Sciatic nerve (tissue), 2 donors: ENCODE measurements around the gene ABCB9. TPM values are rescaled to one million over a fixed set of nuclear protein-coding genes. Genes with fewer than 3 reads are reported as not detected.
"Not testable (repeated sequence)": the region's sequence is repeated elsewhere in the genome, so short reads cannot be mapped to it uniquely, and the experiment has no call there.

Experiments
- ATAC-seq: fragments of 200-7000 bp; cut with Tn5 transposase; one replicate; pipeline ENCODE4 v1.9.1; 2020; ENCODE audit warnings: mild to moderate bottlenecking, moderate library complexity
- DNase-seq: peaks from one replicate; pipeline ENCODE4 v3.0.0-alpha.2; 2020; ENCODE audit warnings: low spot score
- intact Hi-C: fragments of 100-400 bp; cut with DNase I; formaldehyde crosslinking; loops from one replicate; pipeline ENCODE4 v1.14.2; 2022
- total RNA-seq: library from RNA; stranded (reverse); fragmentation: NEBNext Ultra II Directional; extraction: Animal tissue kit (Norgen Biotek cat#: 25700); gene quantifications from one replicate; pipeline ENCODE4 v1.2.1, GENCODE V29; 2021
- donor health status: DM: no; HTN: no; CAD: no.
- donor health status: DM: no; HTN: no; CAD: no.

The ABCB9 gene
- 7.3 TPM for total RNA-seq

DNA sequence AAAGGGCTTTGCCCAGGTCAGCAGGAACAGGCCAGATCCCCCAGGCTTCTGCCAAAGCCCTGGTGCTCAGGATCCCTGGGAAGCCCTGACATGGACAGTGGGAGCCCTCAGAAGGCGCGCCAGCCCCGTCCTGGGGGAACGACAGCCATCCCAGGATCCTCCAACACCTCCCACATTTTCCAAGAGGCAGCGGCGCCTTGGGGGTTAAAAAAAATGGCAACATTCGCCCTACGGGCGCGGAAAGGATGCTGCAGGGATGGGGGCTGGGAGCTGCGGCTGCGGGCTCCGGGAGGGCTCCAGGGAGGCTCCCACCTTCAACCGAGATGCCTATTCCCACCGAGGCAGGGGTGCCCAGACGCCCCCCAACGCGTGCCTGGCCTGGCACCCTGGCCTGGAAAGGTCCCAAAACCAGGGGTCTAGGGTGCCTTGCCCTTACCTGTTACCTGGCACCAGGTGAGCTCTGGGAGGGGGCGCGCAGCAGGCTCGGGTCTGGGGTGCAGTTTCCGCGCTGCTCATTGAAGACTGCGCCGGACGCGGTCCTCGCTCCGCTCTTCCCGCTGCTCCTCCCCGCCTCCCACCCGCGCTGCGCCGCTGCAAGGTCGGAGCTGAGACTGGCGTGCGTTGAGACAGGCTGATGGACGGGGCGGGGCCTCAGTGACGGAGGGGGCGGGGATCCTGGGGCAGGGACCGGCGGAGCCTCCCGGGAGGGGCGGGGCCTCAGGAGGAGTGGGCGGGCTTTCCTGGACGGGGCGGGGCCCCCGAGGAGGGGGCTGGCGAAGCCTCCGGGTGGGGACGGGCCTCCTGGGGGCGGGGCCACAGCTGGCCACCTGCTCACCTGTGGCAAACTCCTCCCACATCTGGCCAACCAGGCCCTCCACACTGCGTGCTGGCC, at the start of gene ABCB9:
Gene ABCB9, minus strand, starts transcription at position 613 of the 892 bp plus-strand sequence. CDS start 6,228 bp downstream, outside the sequence.
- DNase-seq (peak; percentile 96), ATAC-seq (peak; percentile 96)
- intact Hi-C loops: no loop called here

DNA sequence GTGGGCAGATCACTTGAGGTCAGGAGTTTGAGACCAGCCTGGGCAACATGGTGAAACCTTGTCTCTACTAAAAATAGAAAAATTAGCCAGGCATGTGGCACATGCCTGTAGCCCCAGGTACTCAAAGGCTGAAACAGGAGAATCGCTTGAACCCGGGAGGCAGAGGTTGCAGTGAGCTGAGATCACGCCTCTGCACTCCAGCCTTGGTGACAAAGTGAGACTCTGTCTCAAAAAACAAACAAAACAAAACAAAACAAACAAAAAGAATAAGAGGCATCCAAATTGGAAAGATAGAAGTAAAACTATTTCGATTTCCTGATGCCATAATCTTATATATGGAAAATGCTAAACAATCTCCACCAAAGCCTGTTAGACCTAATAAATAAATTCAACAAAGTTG, 48.2 kb upstream of the ABCB9 start:
- DNase-seq, ATAC-seq, intact Hi-C loops: not testable (repeated sequence)

DNA sequence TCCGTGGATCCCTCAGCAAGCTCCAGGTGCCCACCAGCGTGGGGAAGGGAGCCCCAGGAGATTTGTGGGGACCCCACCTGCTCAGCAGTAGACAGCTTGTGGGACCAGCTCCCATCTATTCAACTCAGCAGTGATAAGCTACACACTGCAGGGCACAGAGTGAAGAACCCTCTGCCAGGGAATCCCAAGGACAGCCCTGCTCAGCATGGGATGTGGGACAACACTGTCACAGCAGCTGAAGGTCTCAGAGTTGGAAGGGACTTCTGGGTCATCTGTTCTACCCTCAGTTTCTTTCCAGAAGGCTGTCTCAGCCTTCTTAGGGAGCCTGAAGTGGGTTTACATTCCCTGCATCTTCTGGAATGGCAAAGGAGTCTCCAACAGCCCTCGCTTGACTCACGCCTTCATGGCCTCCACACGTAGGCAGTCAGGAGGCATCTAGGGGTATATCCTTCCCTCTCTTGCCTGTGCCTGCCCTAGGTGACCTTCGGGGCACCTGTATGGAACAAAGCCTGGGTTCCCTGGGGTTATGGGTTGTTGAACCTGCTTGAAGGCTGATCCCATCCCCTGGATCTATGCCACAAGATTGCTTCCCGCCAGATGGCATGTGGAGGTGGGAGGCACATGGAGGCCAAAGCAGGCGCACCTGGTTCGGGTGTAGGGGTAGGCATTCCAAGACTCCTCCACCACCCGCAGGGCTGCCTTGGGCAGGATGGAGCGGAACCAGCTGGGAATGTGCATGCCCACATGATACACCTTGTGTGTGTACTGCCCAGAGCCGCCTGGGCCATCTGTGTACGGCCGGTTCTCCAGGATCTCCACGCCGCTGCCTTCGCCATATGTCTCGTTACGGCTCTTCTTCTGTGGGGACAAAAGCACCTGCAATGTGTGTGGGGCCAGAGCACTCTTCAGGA, 47.2 kb upstream of the ABCB9 start:
- intact Hi-C loops: no loop called here
- ATAC-seq (no peak), DNase-seq (no peak)

DNA sequence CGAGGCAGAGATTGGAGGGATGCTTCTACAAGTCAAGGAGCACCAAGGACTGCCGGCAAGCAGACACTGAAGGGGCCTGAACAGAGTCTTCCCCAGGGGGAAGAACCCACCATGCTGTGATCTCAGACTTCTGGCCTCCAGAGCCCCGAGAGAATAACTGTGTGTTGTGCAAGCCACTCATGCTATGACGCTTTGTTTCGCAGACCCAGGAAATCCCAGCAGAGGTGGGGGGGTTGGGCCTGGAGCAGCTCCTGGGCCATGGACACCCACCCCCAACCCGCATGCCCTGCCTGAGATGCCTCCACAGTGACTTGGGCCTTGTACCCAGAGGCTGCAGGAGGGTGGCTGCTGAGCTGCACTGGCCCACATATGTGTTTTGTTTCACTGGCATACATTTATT, 45.4 kb upstream of the ABCB9 start:
- intact Hi-C loops: no loop called here
- ATAC-seq (no peak), DNase-seq (no peak)

DNA sequence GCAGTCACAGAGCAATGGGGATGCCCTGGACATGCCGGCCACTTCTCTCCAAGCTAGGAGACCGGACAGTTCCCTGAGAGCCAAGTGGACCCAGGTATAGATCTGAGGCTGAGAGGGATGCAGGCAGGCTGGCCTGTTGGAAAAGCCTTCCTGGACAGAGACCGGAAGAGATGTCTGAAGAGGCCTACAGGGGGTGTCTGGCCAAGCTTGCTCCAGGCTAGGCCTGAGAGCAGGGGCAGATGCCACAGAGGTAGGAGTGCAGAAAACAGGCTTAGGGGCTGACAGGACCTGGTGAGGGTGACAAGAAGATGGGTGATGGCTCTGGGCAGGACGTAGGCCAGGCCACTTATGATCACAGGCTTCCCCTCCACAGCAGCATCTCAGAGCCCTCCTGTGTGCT, 44.4 kb upstream of the ABCB9 start:
- intact Hi-C loops: no loop called here
- DNase-seq (no peak), ATAC-seq (no peak)

DNA sequence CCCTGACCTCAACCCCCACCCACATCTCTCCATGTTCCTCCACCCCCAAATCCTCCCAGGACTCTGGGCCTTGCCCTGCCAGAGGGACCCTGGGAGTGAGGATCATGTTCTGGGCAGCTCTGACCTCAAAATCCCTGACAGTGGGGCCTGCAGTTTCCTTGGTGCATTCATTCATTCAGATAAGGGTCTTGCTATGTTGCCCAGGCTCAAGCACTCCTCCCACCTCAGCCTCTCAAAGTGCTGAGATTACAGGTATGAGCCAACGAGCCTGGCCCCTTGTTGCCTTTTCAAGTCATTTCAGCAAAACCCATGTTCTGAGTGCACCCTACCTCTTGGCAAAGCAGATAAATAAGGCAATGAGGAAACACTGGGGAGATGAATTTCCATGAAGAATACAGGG, 43.8 kb upstream of the ABCB9 start:
- DNase-seq: no peak
- no peak for ATAC-seq
- intact Hi-C loops: no loop called here

DNA sequence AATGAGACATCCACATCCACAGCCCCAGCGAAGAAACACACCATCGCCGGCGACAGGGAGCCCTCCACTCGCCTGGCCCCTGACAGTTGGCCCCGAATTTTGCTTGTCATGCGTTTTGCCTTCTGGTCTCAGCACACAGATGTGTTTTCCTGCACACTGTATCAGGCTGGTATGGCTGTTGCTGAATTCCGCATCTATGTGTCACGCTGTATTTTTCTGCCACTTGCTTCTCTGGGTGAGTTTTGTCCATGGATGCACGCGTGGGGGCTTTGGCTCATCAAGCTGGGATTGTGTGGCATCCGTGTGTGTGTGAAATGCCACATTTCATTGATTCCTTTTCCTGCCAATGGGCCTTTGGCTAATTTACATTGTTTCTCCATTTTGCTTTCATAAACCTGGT, 40.7 kb upstream of the ABCB9 start:
- no peak for DNase-seq
- intact Hi-C loops: no loop called here
- ATAC-seq: no peak

DNA sequence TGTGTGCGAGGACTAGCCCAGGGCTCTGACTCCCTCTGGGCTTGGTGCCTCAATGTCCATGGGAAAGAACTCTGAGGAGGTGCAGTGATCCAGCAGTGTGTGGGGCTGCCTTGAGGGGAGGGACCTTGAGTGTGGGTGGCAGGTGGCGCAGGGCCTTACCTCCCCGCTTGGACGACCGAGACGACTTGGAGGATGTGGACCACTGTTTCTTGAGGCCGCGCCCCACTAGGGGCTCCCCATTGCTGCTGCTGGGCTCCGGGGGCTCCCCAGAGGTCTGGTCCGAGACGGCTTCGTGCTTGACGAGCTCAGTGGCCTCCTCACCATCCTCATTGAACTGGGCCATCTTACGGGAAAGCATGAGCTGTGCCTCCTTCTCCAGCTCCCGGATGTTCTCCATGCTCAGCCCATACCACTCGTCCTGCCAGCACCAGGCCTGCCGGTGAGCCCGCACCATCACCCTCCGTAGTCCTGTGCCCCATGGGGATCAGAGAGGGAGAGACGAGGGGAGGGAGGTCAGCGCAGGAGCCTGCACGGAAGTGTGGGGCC, 38.9 kb upstream of the ABCB9 start:
- ATAC-seq: no peak
- no peak for DNase-seq
- intact Hi-C loops: no loop called here

DNA sequence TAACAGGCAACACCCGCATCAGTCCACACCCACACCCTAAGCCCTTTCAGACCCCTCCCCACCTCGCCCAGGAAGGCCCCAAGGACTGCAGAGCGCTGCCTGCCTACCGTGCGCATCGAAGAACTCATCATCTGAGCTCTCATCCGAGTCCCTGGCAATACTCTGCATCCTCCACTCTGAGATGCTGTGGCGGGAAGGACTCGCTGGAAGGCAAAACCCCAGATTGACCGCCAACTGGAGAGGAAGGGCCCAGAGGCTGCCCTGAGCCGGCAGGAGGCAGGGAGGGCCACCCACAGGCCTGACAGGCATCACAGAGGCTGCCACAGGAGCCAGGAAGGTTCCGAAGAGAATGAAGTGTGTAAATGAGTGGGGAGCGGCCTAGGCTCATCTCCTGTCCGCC, 38.0 kb upstream of the ABCB9 start:
- intact Hi-C loops: no loop called here
- no peak for DNase-seq
- no peak for ATAC-seq

DNA sequence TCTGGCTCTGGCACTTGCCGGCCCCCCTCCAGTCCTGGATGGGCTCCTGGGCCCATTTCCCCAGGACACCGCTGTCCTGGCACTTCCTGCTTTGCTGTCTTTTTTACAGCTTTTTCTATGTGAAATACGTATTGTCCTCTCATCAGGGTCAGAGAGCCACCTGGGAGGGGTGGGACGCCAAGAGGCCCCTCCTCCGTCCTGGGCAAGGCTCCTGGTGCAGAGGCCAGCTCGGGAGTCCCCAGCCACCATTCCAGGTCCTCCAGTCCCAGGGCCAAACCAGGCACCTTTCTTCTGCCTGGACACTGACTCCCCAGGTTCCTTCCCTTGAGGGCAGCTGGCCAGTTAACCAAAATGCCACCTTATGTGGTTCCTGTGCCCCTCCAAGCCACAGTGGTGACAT, 37.0 kb upstream of the ABCB9 start:
- ATAC-seq (no peak), DNase-seq (no peak)
- intact Hi-C loops: no loop called here

DNA sequence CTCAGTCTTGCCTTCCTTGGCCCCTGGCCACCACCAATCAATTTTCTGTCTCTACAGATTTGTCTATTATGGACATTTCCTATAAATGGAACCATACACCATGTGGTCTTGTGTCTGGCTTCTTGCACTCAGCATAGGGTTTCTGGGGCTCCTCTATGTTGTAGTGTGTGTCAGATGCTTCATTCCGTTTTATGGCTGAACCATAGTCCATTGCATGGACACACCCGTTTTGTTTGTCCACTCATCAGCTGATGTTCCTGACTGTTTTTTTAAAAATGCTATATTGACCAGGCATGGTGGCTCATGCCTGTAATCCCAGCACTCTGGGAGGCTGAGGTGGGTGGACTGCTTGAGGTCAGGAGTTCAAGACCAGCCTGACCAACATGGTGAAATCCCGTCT, 35.2 kb upstream of the ABCB9 start:
- intact Hi-C loops: no loop called here
- ATAC-seq (no peak), DNase-seq (no peak)

DNA sequence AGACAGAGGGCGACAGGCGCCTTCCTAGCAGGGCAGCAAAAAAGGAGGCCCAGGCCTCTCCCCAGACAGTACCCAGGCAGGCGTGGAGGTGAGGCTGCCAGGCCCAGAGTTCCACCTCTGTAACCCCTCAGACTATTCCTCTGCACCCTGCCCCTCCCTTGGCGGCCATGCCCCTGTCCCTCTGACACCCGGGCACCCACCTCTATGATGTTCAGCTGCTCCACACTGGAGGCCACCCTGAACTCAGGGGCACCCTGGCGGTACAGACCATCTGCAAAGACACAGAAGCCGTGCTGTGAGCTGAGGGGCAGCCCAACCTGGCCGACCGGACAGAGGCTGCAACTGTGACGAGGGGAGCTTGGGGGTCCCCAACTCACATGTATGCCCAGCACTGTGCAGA, 34.3 kb upstream of the ABCB9 start:
- intact Hi-C loops: no loop called here
- ATAC-seq (no peak), DNase-seq (no peak)

DNA sequence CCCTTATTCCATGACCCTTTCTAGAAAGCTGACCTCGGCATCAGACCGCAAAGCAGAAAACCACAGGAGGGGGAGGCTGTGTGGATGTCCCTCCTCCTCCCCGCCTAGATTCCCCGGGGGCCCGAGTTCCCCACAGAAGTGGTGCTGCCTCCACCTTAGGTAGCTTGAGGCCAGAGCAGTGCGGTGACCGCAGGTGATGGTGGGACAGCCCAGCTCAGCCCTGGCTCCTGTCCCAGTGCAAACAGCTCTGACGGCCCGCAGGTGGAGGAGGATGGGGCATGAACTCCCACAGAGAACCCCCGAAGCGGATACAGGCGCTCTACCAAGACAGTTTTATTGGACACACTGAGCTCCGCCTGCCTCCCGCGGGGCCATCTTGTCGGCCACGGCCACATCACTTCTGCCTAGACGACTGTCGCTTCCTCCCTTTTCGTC, 33.7 kb upstream of the ABCB9 start:
- no peak for DNase-seq
- intact Hi-C loops: no loop called here
- no peak for ATAC-seq

DNA sequence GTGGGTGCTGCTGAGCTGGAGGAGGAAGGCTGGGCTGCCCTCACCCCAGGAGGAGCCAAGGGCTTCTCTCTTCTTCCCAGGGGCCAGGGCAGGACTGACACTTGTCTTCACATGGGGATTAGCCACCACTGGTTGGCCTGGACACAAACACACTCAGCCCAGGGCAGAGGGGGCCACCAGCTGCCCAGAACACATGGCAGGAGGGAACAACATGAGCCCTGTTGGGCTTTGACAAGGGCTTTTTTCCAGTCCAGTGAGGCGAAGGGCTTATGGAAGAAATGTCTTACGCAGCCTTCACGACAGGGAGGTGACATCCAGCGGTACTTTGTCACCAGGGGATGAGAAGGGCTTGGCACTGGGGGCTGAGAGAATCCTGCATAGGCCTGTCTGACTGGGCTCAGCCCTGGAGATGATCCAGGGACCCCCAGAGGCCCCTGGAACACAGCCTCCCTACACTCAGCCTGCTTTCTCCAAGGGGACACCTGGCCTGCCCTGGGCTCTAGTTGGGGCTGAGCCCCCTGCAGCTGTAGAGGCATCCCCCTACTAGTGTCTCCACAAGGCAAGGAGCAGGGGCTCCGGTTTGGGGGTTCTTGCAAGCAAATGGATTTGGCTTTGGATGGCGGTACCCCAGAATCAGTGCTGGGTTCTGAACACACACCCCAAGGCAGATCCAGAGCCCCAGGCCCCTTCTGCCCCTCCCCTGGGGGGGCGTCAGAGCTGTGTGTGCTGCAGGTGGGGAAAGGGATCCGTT, 33.1 kb upstream of the ABCB9 start:
- intact Hi-C loops: no loop called here
- ATAC-seq: no peak

DNA sequence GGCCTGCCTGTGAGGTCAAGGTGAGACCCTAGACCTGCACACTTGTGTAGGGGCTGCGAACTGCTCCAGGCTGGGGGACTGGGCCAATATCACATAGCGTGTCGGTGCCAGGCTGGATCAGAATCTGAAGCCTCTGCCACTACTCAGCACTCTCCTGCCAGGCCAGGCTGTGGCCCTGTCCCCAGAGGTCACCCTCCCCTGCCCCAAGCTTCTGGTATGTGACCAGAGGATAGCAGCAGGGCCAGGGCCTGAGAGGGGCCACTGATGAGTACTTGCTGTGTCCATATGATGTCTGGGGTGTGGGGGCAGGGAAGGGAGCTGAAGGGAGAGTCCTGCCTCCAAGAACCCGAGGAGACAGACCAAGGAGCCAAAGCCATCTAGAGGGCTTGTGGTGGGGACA, 32.1 kb upstream of the ABCB9 start:
- ATAC-seq: no peak
- intact Hi-C loops: no loop called here
- DNase-seq: no peak

More for the DNA sequence above, 33.1 kb upstream of the ABCB9 start:
- DNase-seq: no peak

DNA sequence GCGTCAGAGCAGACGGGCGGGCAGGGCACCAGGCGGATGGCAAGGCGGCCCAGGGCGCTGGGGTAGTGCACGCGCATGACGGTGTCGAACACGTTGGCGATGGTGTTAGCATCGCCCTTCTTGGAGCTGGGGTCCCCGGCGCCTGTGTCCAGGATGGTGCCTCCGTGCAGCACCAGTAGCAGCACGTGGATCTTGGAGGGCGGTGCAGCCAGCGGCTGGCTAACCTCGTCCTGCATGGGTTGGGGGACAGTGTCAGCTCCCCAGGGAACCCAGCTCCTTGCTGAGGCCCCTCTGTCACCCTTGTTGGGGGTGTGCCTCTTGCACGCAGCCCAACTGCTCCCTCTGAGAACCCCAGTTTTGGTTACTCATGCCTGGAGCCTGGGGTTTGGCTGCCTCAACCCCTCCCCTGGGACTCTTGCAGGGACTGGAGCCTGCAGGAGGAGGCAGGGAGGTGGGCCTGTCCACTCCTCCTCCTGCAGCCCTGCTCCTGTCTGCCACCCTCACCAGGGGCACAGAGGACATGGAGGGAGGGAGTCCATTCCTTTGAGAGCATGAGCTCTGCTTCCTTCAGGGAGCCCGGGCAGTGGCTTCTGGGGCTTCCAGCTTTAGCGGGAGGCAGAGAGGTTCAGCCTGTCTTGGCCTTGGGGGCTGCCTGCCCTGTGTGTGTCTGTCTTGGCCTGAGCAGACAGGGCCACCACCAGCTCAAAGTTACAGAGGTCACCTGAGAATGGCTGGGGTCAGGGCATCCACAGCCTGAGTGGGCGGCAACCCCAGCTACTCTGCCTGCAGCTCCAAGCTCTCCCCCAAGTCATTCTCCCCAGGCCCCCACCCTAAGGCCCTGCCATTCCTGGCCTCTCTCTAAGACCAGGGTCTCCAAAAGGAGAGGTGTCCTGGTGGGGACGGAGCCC, 31.3 kb upstream of the ABCB9 start:
- DNase-seq (no peak), ATAC-seq (no peak)
- intact Hi-C loops: no loop called here

DNA sequence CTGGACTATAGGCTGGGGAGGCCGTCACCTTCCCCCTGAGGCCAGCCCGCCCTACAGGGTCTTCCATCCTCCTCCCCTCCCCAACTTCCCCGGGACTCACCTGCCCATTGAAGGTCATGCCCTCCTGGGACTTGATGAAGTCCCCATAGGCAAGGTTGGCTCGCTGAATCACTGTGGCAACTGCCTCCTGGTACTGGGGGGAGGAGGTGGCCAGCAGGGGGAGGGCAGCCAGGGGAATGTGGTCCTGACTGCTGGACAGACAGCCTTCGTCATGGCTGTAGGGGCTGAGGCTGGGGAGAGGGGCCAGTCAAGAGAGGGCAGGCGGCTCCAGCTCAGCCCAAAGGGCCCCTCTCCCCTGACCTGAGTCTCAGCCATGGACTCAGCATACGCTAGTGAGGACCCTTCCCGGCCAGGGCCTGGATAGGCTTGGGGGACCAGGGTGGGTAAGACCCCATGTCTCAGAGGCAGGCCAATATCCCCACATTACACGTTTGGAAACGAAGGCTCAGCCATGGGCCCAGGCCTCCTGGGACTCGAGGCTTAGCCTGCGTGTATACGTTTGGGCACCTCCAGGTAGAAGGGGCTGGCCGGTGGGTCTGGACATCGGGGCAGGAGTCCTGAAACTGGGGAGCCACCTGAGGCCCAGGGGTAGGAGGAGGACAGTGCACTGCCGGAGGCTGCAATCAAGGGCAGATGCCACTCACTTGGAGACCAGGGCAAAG, 30.5 kb upstream of the ABCB9 start:
- ATAC-seq (no peak), DNase-seq (no peak)
- intact Hi-C loops: no loop called here
